ENCODE results near the gene SYT2.

GRCh38 chr1:202547215-202547614, 163.0 kb downstream of the SYT2 start:
- TF ChIP-seq CTCF (IDR thresholded peaks at IDR 0.05), result no peak
- TF ChIP-seq JUND (IDR thresholded peaks at IDR 0.05), result no peak
- no peak for TF ChIP-seq TAF1 (IDR thresholded peaks at IDR 0.05; ENCODE audit: borderline replicate concordance, low read depth, low read length)
- TF ChIP-seq EP300 (IDR thresholded peaks at IDR 0.05; ENCODE audit: borderline replicate concordance in 1 of 2, low read depth in 1 of 2, low read length in 1 of 2), result no peak
- TF ChIP-seq SIN3A (IDR thresholded peaks at IDR 0.05; ENCODE audit: borderline replicate concordance, low read depth, low read length), result no peak
- no peak for TF ChIP-seq MAX (IDR thresholded peaks at IDR 0.05; ENCODE audit: low read depth)
- TF ChIP-seq EZH2phosphoT487 (IDR thresholded peaks at IDR 0.05; ENCODE audit: borderline replicate concordance, low read depth), result no peak
- TF ChIP-seq SMC3 (IDR thresholded peaks at IDR 0.05; ENCODE audit: low read depth, low read length), result no peak
- TF ChIP-seq FOSL2 (IDR thresholded peaks at IDR 0.05; ENCODE audit: borderline replicate concordance, low read depth), result no peak
- no peak for TF ChIP-seq REST (IDR thresholded peaks at IDR 0.05; ENCODE audit: low read depth, low read length)
- no peak for TF ChIP-seq GABPA (IDR thresholded peaks at IDR 0.05; ENCODE audit: low read depth)
- TF ChIP-seq YY1 (IDR thresholded peaks at IDR 0.05; ENCODE audit: low read depth), result no peak
- TF ChIP-seq RFX5 (IDR thresholded peaks at IDR 0.05; ENCODE audit: low read length), result no peak

Measured in SK-N-SH (cell line).